RWPE2 (cell line): ENCODE data around the gene WDR47.
"Not testable (repeated sequence)": the region's sequence is repeated elsewhere in the genome, so short reads cannot be mapped to it uniquely, and the experiment has no call there.

Experiments used
- ATAC-seq: fragments of 200-7000 bp; cut with Tn5 transposase; 3 replicates; pipeline ENCODE4 v1.9.1; 2021; ENCODE audit warnings: low read depth
- DNase-seq: peaks from one replicate; pipeline ENCODE4 v3.0.0-alpha.2; 2020; ENCODE audit warnings: low spot score
- H3K27ac ChIP-seq: fragments of 450-650 bp; 2 replicates; pipeline ENCODE4 v1.5.1; 2017; ENCODE audit warnings: mild to moderate bottlenecking; ENCODE audit not compliant: poor library complexity, severe bottlenecking
- H3K27me3 ChIP-seq: fragments of 250-450 bp; sonication (Bioruptor Pico); 2 replicates; pipeline ENCODE4 v1.5.1; 2021; ENCODE audit warnings: mild to moderate bottlenecking, moderate library complexity; ENCODE audit not compliant: insufficient read depth, poor library complexity, severe bottlenecking
- H3K36me3 ChIP-seq: fragments of 250-450 bp; sonication (Bioruptor Pico); 2 replicates; pipeline ENCODE4 v1.5.1; 2020; ENCODE audit warnings: low read depth, mild to moderate bottlenecking, moderate library complexity
- H3K4me1 ChIP-seq: fragments of 250-450 bp; sonication (Bioruptor Pico); 2 replicates; pipeline ENCODE4 v1.5.1; 2021; ENCODE audit warnings: mild to moderate bottlenecking, moderate library complexity; ENCODE audit not compliant: insufficient read depth, poor library complexity, severe bottlenecking
- H3K4me3 ChIP-seq: fragments of 250-450 bp; sonication (Bioruptor Pico); 2 replicates; pipeline ENCODE4 v1.5.1; 2021; ENCODE audit warnings: mild to moderate bottlenecking, moderate library complexity; ENCODE audit not compliant: severe bottlenecking
- H3K9me3 ChIP-seq: fragments of 250-450 bp; sonication (Bioruptor Pico); 2 replicates; pipeline ENCODE4 v1.5.1; 2021; ENCODE audit warnings: mild to moderate bottlenecking, moderate library complexity; ENCODE audit not compliant: severe bottlenecking
- CTCF ChIP-seq: fragments of 450-650 bp; IDR thresholded peaks from one replicate; pipeline ENCODE4 v1.5.1; 2017; ENCODE audit warnings: mild to moderate bottlenecking, moderate library complexity; ENCODE audit not compliant: poor library complexity, severe bottlenecking

Gene WDR47

GRCh38 chr1:109011335-109011734 lies 30.6 kb downstream of the WDR47 start:
- TF ChIP-seq CTCF = no peak
- Histone ChIP-seq H3K4me1 (no peaks in the 10 kb centered on the region), H3K4me3 (no peak overlapping the region), H3K27me3 (no peaks in the 10 kb centered on the region), H3K36me3 (peaks cover 28% of the 10 kb centered on the region), H3K27ac (no peak overlapping the region), H3K9me3 (no peaks in the 10 kb centered on the region)
- DNase-seq = no peak
- ATAC-seq = no peak

- H3K4me1 ChIP-seq, H3K4me3 ChIP-seq, DNase-seq, H3K9me3 ChIP-seq, H3K27me3 ChIP-seq, H3K27ac ChIP-seq: not testable (repeated sequence)
- peak; percentile 19; the same call in 1 of the 3 replicates for ATAC-seq
- peaks cover 31% of the 10 kb centered on the region for H3K36me3 ChIP-seq
Observed at GRCh38 chr1:108996622-108997021, 45.3 kb downstream of the WDR47 start.

- Histone ChIP-seq H3K27me3 (no peaks in the 10 kb centered on the region), H3K4me3 (no peak overlapping the region), H3K4me1 (no peaks in the 10 kb centered on the region), H3K36me3 (peaks cover 25% of the 10 kb centered on the region), H3K9me3 (no peaks in the 10 kb centered on the region), H3K27ac (no peak overlapping the region)
- ATAC-seq (no peak), DNase-seq (no peak)
- no peak for TF ChIP-seq CTCF
Observed at GRCh38 chr1:108983114-108983513, 58.8 kb downstream of the WDR47 start.

GRCh38 chr1:108976658-108977057 lies 65.2 kb downstream of the WDR47 start:
- no peaks in the 10 kb centered on the region for H3K9me3 ChIP-seq
- H3K4me3 ChIP-seq = no peak overlapping the region
- H3K36me3 ChIP-seq = peaks cover 33% of the 10 kb centered on the region
- ATAC-seq (no peak), DNase-seq (no peak)
- H3K27ac ChIP-seq = no peak overlapping the region
- H3K4me1 ChIP-seq = no peaks in the 10 kb centered on the region
- TF ChIP-seq CTCF = no peak
- no peaks in the 10 kb centered on the region for H3K27me3 ChIP-seq

- ATAC-seq (no peak), DNase-seq (no peak)
- Histone ChIP-seq H3K4me1 (no peaks in the 10 kb centered on the region), H3K36me3 (peaks cover 44% of the 10 kb centered on the region), H3K27ac (no peak overlapping the region), H3K4me3 (no peak overlapping the region), H3K27me3 (no peaks in the 10 kb centered on the region), H3K9me3 (no peaks in the 10 kb centered on the region)
- TF ChIP-seq CTCF = no peak
Observed at GRCh38 chr1:108972951-108973350, 69.0 kb downstream of the WDR47 start.
